HG03095 (cell line): ENCODE measurements around the gene HIRIP3.

Experiments used
- ATAC-seq: cut with Tn5 transposase; IDR thresholded peaks from one replicate; pipeline ENCODE4 v1.9.1; 2021; ENCODE audit warnings: moderate library complexity; ENCODE audit not compliant: unreplicated experiment

HIRIP3 gene

GRCh38 chr16:29999605-30000004 is 4.2 kb upstream of the HIRIP3 start:
- ATAC-seq = no peak

DNA sequence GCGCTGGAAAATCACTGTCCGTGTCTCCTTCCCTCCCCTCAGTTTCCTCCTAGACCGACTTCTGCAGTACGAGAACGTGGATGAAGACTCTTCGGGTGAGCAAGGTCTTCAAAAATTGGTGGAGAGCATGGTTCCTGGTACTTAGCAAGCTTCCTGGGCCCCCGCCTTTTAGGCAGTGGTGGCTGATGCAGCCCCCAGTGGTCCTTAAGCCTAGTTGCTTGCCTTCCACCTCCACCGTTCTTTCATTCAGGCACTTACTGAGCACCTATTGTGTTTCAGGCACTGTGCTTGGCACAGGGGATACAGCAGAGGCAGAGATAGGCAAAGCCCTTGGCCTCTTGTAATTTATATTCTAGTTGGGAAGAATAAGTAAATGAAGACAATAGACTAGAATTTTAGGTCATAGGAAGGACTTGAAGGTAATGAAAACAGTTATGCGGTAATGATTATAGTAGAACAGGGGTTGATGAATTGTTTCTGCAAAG is 1.4 kb upstream of the HIRIP3 start:
- ATAC-seq = no peak

- ATAC-seq = peak; percentile 80
Measured at GRCh38 chr16:29995911-29996765, 721 bp upstream of the HIRIP3 start, which contains the start of gene INO80E. Gene INO80E, plus strand, starts transcription at chr16:29996241. Its CDS starts 70 bp downstream, at chr16:29996311.

- no peak for ATAC-seq
Measured at GRCh38 chr16:29994600-29995323, 655 bp downstream of the HIRIP3 start.

DNA sequence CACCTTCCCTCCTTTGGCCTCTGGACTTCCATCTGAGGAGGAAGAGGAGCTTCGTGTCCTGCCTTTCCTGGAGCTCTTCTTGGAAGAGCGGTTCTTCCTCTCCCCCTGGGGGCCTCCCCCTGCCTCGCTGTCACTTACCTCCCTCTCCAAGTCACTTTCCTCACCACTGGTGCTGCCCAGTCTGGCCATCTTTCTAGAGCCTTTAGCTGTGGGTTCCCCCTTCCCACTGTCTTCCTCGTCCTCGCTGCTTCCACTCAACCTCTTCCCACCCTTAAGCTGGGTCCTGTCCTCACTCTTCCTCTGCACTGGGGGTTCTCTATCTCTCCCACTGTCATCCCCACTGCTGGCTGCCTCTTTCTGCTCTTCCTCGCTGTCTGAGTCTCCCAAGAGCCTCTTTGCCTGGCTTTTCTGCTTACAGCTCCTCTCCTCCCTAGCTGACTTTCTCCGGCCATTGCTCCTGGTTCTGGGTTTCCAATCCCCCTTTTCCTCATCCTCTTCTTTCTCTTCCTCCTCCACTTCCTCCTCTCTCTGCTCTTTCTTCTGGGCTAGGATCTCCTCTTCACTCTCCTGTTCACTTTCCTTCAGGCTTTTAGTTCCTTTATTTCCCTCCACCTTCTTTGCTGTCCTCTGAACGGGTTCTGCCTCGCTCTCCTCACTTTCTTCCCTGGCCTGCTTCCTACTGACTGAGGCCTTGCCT is 1.4 kb downstream of the HIRIP3 start:
- ATAC-seq = no peak

- no peak for ATAC-seq
Measured at GRCh38 chr16:29993191-29993902, 2.1 kb downstream of the HIRIP3 start.

- no peak for ATAC-seq
Measured at GRCh38 chr16:29992344-29992967, 3.0 kb downstream of the HIRIP3 start.

DNA sequence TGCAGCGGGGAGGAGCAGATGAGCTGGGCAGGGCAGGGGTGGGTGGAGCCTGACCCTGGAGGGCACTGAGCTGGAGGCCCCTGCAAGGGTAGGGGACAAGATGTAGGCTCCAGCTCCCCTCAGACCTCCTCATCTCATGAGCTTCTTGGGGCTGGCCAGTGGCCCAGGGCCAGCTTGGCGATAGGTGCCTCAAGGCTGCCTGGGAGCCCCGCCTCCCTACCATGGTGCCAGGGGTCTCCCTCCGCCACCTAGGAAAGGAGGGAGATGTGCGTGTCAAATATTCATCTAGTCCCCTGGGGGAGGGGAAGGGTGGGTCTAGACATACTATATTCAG is 3.9 kb downstream of the HIRIP3 start:
- ATAC-seq = no peak

DNA sequence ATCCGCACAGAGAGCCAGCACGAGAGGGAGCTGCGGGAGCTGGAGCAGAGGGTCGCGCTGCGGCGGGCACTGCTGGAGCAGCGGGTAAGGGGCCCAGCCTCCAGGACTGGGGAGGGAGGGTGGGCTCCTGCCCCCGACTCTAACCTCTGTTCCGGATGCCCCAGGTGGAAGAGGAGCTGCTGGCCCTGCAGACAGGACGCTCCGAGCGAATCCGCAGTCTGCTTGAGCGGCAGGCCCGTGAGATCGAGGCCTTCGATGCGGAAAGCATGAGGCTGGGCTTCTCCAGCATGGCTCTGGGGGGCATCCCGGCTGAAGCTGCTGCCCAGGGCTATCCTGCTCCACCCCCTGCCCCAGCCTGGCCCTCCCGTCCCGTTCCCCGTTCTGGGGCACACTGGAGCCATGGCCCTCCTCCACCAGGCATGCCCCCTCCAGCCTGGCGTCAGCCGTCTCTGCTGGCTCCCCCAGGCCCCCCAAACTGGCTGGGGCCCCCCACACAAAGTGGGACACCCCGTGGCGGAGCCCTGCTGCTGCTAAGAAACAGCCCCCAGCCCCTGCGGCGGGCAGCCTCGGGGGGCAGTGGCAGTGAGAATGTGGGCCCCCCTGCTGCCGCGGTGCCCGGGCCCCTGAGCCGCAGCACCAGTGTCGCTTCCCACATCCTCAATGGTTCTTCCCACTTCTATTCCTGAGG is 4.4 kb downstream of the HIRIP3 start:
- ATAC-seq = no peak

DNA sequence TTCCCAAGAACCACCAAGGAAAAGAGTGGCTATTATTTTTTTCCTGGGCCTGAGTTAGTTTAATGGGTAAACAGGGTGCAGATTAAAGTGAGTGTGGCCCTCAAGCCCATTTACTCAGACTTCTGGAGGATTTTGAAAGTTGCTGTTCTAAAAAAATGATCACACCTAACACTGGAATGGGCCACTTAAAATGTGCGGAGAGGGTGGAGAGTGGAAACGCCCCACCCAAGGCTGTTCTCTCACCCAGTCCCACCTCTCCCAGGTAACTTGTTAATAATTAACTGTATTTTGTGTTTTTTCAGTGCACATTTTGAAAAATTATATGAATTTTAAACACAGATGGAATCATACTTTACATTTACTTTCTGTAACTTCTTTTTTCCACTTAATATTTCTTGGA is 5.4 kb downstream of the HIRIP3 start:
- no peak for ATAC-seq

- ATAC-seq = no peak
Measured at GRCh38 chr16:29989111-29989858, 6.1 kb downstream of the HIRIP3 start.

- no peak for ATAC-seq
Measured at GRCh38 chr16:29988346-29989075, 6.9 kb downstream of the HIRIP3 start.

DNA sequence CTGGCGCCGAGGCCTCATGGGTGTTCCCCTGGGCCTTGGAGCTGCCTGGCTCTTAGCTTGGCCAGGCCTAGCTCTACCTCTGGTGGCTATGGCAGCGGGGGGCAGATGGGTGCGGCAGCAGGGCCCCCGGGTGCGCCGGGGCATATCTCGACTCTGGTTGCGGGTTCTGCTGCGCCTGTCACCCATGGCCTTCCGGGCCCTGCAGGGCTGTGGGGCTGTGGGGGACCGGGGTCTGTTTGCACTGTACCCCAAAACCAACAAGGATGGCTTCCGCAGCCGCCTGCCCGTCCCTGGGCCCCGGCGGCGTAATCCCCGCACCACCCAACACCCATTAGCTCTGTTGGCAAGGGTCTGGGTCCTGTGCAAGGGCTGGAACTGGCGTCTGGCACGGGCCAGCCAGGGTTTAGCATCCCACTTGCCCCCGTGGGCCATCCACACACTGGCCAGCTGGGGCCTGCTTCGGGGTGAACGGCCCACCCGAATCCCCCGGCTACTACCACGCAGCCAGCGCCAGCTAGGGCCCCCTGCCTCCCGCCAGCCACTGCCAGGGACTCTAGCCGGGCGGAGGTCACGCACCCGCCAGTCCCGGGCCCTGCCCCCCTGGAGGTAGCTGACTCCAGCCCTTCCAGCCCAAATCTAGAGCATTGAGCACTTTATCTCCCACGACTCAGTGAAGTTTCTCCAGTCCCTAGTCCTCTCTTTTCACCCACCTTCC is 7.9 kb downstream of the HIRIP3 start:
- no peak for ATAC-seq

DNA sequence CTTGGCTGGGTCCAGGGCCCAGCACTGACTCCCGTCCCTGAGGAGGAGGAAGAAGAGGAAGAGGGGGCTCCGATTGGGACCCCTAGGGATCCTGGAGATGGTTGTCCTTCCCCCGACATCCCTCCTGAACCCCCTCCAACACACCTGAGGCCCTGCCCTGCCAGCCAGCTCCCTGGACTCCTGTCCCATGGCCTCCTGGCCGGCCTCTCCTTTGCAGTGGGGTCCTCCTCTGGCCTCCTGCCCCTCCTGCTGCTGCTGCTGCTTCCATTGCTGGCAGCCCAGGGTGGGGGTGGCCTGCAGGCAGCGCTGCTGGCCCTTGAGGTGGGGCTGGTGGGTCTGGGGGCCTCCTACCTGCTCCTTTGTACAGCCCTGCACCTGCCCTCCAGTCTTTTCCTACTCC is 8.5 kb downstream of the HIRIP3 start:
- no peak for ATAC-seq

GRCh38 chr16:29986231-29986630 is 9.2 kb downstream of the HIRIP3 start:
- ATAC-seq = no peak

DNA sequence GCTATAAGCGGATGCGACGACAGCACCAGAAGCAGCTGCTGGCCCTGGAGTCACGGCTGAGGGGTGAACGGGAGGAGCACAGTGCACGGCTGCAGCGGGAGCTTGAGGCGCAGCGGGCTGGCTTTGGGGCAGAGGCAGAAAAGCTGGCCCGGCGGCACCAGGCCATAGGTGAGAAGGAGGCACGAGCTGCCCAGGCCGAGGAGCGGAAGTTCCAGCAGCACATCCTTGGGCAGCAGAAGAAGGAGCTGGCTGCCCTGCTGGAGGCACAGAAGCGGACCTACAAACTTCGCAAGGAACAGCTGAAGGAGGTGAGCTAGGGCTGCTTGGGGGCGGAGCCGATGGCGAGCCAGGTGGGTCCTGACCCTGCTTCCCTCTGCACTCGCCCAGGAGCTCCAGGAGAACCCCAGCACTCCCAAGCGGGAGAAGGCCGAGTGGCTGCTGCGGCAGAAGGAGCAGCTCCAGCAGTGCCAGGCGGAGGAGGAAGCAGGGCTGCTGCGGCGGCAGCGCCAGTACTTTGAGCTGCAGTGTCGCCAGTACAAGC is 10.1 kb downstream of the HIRIP3 start:
- ATAC-seq = no peak

DNA sequence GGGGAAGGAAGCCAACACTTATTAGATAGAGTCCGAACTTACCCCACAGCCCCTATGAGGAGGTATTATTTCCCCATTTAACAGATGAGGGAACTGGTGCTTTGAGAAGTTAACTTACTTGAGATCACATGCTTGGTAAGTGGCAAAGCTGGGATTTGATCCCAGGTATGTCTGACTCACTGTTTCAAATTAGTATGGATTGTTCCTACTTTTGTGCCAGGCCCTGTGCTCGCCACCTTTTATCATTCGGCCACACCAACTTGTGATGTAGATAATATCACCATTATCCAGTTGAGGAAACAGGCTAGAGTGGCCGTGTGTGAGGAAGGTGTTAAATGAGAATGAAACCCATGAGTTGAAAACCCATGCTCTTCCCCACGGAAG is 10.7 kb downstream of the HIRIP3 start:
- ATAC-seq = no peak
